GM18873 (cell line): ENCODE data around the gene SOS1.
"Not testable (repeated sequence)": the region's sequence is repeated elsewhere in the genome, so short reads cannot be mapped to it uniquely, and the experiment has no call there.

Experiments
- ATAC-seq: cut with Tn5 transposase; IDR thresholded peaks from one replicate; pipeline ENCODE4 v1.9.1; 2021; ENCODE audit warnings: mild to moderate bottlenecking, moderate library complexity, moderate number of reproducible peaks; ENCODE audit not compliant: unreplicated experiment, low FRiP score

SOS1 gene

GRCh38 chr2:39120771-39121522 is at the start of gene SOS1:
Gene SOS1, minus strand, starts transcription at chr2:39121051. Its CDS starts 629 bp downstream, at chr2:39120422.
- ATAC-seq = peak; percentile 44

DNA sequence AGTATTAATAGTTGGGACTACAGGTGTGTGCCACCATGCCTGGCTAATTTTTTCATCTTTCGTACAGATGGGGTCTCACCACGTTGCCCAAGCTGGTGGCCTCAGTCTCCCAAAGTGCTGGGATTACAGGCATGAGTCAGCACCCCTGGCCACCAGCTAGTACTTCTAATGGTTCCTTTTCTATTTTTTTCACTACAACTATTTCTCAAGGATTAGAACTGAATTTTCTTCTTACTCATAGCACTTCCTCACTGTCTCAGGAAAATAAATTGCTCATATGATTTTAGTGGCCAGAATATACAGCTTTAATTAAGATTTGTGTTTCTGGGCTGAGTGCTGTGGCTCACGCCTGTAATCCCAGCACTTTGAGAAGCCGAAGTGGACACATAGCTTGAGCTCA is 43.2 kb upstream of the SOS1 start:
- no peak for ATAC-seq

- ATAC-seq = no peak
Measured at GRCh38 chr2:39160982-39161381, 40.1 kb upstream of the SOS1 start.

- ATAC-seq = no peak
Measured at GRCh38 chr2:39159283-39159682, 38.4 kb upstream of the SOS1 start.

DNA sequence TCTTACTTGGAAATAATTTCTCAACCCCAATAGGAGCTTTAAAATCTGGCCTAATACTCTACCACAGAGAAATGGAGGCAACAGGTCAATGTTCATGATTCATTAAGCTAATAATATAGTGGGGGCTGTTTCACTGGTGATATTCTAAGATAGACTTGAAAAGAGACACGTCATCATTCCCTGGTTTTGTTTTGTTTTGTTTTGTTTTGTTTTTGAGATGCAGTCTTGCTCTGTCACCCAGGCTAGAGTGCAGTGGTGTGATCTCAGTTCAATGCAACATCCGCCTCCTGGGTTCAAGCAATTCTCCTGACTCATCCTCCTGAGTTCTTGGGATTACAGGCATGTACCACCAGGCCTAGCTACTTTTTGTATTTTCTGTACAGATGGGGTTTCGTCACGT is 37.5 kb upstream of the SOS1 start:
- no peak for ATAC-seq

DNA sequence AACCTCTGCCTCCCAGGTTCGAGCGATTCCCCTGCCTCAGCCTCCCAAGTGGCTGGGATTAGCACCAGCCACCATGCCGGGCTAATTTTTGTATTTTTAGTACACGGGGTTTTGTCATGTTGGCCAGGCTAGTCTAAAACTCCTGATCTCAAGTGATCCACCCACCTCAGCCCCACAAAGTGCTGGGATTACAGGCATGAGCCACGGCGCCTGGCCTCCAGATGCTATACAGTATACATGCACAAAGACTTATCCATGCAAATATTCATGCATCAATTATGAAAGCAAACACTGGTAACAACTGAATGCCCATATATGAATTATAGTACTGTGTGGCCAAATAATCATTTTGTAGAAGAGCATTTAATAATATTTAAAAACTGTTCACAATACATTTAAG is 36.0 kb upstream of the SOS1 start:
- no peak for ATAC-seq

- ATAC-seq = no peak
Measured at GRCh38 chr2:39156107-39156506, 35.3 kb upstream of the SOS1 start.

DNA sequence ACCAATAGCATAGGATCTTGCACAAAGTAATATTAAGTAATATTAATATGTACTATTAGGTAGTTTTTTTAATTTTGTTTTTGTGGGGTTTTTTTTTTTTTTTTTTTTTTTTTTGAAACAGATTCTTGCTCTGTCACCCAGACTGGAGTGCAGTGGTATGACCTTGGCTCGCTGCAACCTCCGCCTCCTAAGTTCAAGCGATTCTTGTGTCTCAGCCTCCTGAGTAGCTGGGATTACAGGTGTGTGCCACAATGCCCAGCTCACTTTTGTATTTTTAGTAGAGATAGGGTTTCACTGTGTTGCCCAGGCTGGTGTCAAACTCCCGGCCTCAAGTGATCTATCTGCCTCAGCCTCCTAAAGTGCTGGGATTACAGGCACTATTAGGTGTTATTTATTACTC is 34.7 kb upstream of the SOS1 start:
- ATAC-seq = not testable (repeated sequence)

DNA sequence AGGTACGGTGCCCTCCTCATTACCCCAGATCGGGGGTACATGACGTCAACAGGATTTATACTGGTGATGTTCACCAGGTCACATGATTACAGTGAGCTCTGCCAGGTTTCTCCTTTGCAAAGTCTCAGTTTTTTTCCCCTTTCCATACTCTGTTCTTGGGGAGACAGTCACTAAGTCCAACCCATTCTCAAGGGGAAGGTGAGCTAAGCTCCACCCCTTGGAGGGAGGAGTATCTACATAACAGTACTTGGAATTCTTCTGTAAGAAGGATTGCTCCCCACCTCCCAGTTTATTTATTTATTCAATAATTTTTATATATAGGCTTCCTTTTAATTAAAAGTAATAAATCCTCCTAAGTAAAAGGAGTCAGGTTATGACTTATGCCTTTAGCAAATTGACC is 34.1 kb upstream of the SOS1 start:
- no peak for ATAC-seq

DNA sequence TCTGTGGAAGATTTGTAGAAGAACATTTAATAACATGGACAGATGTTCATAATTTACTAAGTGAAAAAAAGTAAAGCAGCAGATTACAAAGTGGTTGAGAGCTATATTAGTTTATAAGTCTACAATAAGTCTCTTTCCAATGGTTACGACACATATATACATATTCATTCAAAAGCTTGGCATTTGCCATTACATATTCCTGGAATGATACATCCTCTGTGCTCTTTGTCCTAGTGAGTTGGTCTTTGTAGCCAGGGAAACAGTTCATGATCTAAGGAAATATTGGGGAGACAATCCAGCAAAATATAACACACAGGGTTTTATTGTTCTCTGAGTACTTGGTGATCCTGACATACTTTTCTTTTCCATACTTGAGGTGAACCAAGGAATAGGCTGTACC is 32.5 kb upstream of the SOS1 start:
- no peak for ATAC-seq

- no peak for ATAC-seq
Measured at GRCh38 chr2:39152504-39152903, 31.7 kb upstream of the SOS1 start.

GRCh38 chr2:39150890-39151497 is 30.1 kb upstream of the SOS1 start:
- no peak for ATAC-seq

DNA sequence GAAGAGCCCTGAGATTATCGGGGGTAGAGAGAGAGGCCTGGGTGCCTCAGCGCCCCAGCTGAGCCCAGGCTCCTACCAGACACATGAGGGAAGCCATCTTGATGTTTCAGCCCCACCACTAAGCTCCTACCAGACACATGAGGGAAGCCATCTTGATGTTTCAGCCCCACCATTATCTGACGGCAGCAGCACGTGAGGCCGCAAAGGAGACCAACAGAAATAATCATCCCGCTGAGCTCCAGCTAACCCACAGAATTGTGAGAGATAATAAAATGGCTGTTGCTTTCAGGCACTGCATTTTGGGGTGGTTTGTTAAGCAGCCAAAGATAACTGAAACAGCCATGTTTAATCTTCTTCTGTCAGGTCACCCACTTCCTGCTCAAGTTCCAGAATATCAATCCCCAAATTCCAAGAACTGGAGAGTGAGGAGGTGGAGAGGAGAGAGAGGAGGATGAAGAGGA is 29.3 kb upstream of the SOS1 start:
- ATAC-seq = no peak

- ATAC-seq = no peak
Measured at GRCh38 chr2:39146630-39147029, 25.8 kb upstream of the SOS1 start.

DNA sequence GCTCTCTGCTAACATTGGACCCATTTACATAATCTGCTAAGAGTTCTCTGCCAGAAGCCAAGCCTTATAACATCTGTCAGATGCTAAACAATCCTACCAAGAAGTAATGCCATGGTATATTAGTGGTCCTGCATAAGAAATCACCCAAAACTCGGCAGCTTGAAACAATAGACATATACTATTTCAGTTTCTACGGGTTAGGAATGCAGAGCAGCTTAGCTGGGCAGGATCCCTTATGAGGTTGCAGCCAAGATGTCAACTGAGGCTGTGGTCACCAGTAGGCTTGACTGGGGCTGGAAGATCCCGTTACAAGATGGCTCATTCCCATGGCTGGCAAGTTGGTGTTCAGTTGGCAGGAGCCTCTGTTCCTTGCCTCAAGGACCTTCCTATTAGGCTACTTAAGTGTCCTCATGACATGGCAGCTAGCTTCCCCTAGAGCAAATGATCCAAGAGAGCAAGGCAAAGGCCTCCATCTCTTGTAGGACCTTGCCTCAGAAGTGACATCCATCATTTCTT is 25.1 kb upstream of the SOS1 start:
- ATAC-seq = no peak

DNA sequence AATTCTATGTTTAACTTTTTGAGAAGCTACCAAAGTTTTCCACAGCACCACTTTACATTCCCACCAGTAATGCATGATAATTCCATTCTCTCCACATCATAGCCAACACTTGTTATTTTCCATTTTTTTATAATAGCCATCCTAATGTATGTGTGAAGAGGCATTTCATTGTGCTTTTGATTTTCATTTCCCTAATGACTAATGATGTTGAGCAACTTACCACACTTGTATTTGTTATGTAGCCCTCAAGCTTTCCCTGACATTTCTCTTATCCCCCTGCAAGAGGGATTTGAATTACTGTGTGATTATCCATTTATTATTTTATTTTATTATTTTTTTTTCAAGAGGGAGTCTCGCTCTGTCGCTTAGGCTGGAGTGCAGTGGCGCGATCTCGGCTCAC is 23.6 kb upstream of the SOS1 start:
- no peak for ATAC-seq

- no peak for ATAC-seq
Measured at GRCh38 chr2:39142904-39143605, 22.2 kb upstream of the SOS1 start.

DNA sequence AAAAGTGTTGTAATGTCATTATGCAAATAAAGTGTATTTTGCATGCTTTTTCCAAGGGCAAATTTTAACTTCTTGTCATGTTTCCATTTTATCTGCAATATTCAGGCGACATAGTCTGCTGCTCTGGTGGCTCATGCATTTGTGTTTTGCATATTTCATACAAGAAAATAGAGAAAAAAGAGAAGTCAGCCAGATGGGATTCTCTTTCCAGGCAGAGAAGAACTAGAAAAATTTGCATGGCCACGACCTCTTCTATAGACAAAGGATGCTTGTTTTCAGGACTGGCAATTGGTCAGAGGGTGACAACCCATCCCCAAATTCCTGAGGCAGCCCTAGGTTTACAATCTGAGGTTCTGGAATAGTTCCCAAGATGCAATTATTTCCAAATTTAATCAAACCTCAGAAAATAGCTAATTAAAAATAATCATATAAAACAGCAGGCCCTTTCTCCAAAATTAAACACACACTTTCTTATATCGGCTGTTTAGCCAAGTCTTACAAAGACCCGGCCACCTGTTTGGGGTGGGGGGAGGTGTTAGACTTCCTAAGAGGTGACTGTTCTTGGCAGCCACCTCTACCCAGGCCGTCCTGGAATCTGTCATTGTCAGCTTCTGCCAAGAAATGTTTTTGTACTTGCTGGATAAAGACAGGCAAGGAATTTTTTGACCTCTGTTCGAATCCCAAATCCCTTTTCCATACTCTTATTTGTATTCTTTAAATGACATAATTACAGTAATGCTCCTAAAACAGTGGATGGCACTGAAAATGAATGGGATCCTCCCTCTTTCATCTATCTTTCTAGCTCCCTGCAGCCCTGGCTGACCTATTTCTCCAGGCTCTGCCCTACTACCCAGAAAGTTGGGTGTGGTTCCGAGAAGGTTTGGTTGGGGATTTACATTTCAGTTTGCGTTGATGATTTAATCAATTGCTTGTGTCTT is 20.8 kb upstream of the SOS1 start:
- no peak for ATAC-seq

DNA sequence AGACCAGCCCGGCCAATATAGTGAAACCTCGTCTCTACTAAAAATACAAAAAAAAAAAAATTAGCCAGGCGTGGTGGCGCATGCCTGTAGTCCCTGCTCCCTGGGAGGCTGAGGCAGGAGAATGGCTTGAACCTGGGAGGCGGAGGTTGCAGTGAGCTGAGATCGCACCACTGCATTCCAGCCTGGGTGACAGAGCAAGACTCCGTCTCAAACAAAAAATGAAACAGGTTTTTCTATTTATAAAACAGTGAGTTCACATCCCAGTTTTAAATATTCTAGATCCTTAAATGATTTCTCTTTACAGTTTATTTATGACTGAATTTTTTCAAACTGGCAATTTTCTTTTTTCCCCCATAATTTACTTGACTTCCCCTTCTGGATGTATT is 20.1 kb upstream of the SOS1 start:
- ATAC-seq = not testable (repeated sequence)

GRCh38 chr2:39140322-39140847 is 19.5 kb upstream of the SOS1 start:
- ATAC-seq = no peak
